HEK293 (cell line): ENCODE results near the gene PKIB.

Source experiments
- CTCF ChIP-seq: fragments of 450-650 bp; formaldehyde crosslinking; IDR thresholded peaks from 2 replicates; pipeline ENCODE4 v1.5.1; 2016; ENCODE audit warnings: missing biosample characterization, missing genetic modification characterization
- ELK4 ChIP-seq: IDR thresholded peaks from 2 replicates; pipeline ENCODE4 v1.6.1; 2011; ENCODE audit warnings: mild to moderate bottlenecking, low read depth, low read length, borderline replicate concordance
- GLI4 ChIP-seq: fragments of 450-650 bp; formaldehyde crosslinking; IDR thresholded peaks from 2 replicates; pipeline ENCODE4 v1.5.1; 2016; ENCODE audit warnings: missing biosample characterization, missing genetic modification characterization
- PRDM4 ChIP-seq: fragments of 450-650 bp; formaldehyde crosslinking; IDR thresholded peaks from 2 replicates; pipeline ENCODE4 v1.5.1; 2017; ENCODE audit warnings: missing biosample characterization, missing genetic modification characterization
- SALL2 ChIP-seq: fragments of 450-650 bp; formaldehyde crosslinking; IDR thresholded peaks from 2 replicates; pipeline ENCODE4 v1.5.0; 2017; ENCODE audit warnings: missing biosample characterization, mild to moderate bottlenecking, missing genetic modification characterization, borderline replicate concordance
- SP3 ChIP-seq: fragments of 450-650 bp; formaldehyde crosslinking; IDR thresholded peaks from 2 replicates; pipeline ENCODE4 v1.5.1; 2016; ENCODE audit warnings: missing biosample characterization, missing genetic modification characterization
- ZBTB26 ChIP-seq: fragments of 450-650 bp; formaldehyde crosslinking; optimal IDR thresholded peaks from 2 replicates; pipeline ENCODE3; 2016; ENCODE audit warnings: missing biosample characterization, mild to moderate bottlenecking, missing genetic modification characterization
- ZBTB8A ChIP-seq: fragments of 450-650 bp; formaldehyde crosslinking; IDR thresholded peaks from 2 replicates; pipeline ENCODE4 v1.5.1; 2016; ENCODE audit warnings: missing biosample characterization, missing genetic modification characterization
- ZNF132 ChIP-seq: fragments of 450-650 bp; formaldehyde crosslinking; IDR thresholded peaks from 2 replicates; pipeline ENCODE4 v1.5.1; 2017; ENCODE audit warnings: missing biosample characterization, missing genetic modification characterization, borderline replicate concordance
- ZNF18 ChIP-seq: fragments of 450-650 bp; formaldehyde crosslinking; IDR thresholded peaks from 2 replicates; pipeline ENCODE4 v1.5.1; 2016; ENCODE audit warnings: missing biosample characterization, missing genetic modification characterization
- ZNF24 ChIP-seq: fragments of 450-650 bp; formaldehyde crosslinking; IDR thresholded peaks from 2 replicates; pipeline ENCODE4 v1.5.1; 2016; ENCODE audit warnings: missing biosample characterization, missing genetic modification characterization
- ZNF423 ChIP-seq: fragments of 450-650 bp; formaldehyde crosslinking; IDR thresholded peaks from 2 replicates; pipeline ENCODE4 v1.5.1; 2016; ENCODE audit warnings: missing biosample characterization, missing genetic modification characterization
- ZNF558 ChIP-seq: fragments of 450-650 bp; formaldehyde crosslinking; IDR thresholded peaks from 2 replicates; pipeline ENCODE4 v1.5.1; 2016; ENCODE audit warnings: missing biosample characterization, missing genetic modification characterization
- ZNF670 ChIP-seq: fragments of 450-650 bp; formaldehyde crosslinking; IDR thresholded peaks from 2 replicates; pipeline ENCODE4 v1.5.1; 2016; ENCODE audit warnings: missing biosample characterization, missing genetic modification characterization, low read depth

GRCh38 chr6:122623279-122623678 is 13.1 kb downstream of the PKIB start:
- TF ChIP-seq ZBTB26, result no peak
- TF ChIP-seq ZNF18, result no peak
- no peak for TF ChIP-seq CTCF (tag by site-specific recombination)
- no peak for TF ChIP-seq SP3
- TF ChIP-seq ZNF670, result no peak
- no peak for TF ChIP-seq GLI4 (tag by site-specific recombination)
- TF ChIP-seq ZNF132 (tag by site-specific recombination), result no peak
- no peak for TF ChIP-seq ZBTB8A (tag by site-specific recombination)
- no peak for TF ChIP-seq PRDM4
- no peak for TF ChIP-seq ZNF423 (tag by site-specific recombination)
- no peak for TF ChIP-seq SALL2 (tag by site-specific recombination)
- no peak for TF ChIP-seq ELK4
- no peak for TF ChIP-seq ZNF24 (tag by site-specific recombination)
- no peak for TF ChIP-seq ZNF558
